DOHH2 (cell line): ENCODE results near the gene PYGM.

Experiments used
- H3F3A ChIP-seq: fragments of 200-600 bp; sonication (generic), shearing (Covaris generic); 2 replicates; pipeline ENCODE4 v1.6.0; 2016; ENCODE audit warnings: antibody characterized with exemption, mild to moderate bottlenecking; ENCODE audit not compliant: control insufficient read depth, insufficient read depth
- H3K27ac ChIP-seq: fragments of 200-600 bp; sonication (generic); 2 replicates; pipeline ENCODE4 v1.5.1; 2014; ENCODE audit warnings: low read depth, mild to moderate bottlenecking, low read length, moderate library complexity
- H3K27me3 ChIP-seq: fragments of 200-600 bp; sonication (generic); 2 replicates; pipeline ENCODE4 v1.6.1; 2014; ENCODE audit warnings: mild to moderate bottlenecking, low read length, mixed read lengths; ENCODE audit not compliant: control insufficient read depth
- H3K36me3 ChIP-seq: fragments of 200-600 bp; sonication (generic); 2 replicates; pipeline ENCODE4 v1.6.1; 2014; ENCODE audit warnings: mild to moderate bottlenecking, low read length, moderate library complexity, mixed read lengths; ENCODE audit not compliant: control insufficient read depth
- H3K4me1 ChIP-seq: fragments of 200-600 bp; sonication (generic); 2 replicates; pipeline ENCODE4 v1.6.1; 2014; ENCODE audit warnings: mild to moderate bottlenecking, low read length, mixed read lengths; ENCODE audit not compliant: control insufficient read depth
- H3K4me2 ChIP-seq: fragments of 200-600 bp; sonication (generic); 2 replicates; pipeline ENCODE4 v1.6.0; 2014; ENCODE audit warnings: mild to moderate bottlenecking, low read length, moderate library complexity
- H3K4me3 ChIP-seq: fragments of 200-600 bp; sonication (generic); 2 replicates; pipeline ENCODE4 v1.5.1; 2014; ENCODE audit warnings: mild to moderate bottlenecking, low read length, mixed read lengths
- H3K79me2 ChIP-seq: fragments of 200-600 bp; sonication (generic); 2 replicates; pipeline ENCODE4 v1.6.1; 2014; ENCODE audit warnings: mild to moderate bottlenecking, low read length, mixed read lengths; ENCODE audit not compliant: control insufficient read depth
- H3K9me2 ChIP-seq: fragments of 200-600 bp; sonication (generic); replicated peaks from 2 replicates; pipeline ENCODE4 v1.6.1; 2014; ENCODE audit warnings: mild to moderate bottlenecking, low read length, mixed read lengths; ENCODE audit not compliant: control insufficient read depth
- H3K9me3 ChIP-seq: fragments of 200-600 bp; sonication (generic); 2 replicates; pipeline ENCODE4 v1.6.1; 2014; ENCODE audit warnings: antibody characterized with exemption, low read length, mixed read lengths; ENCODE audit not compliant: control insufficient read depth, insufficient read depth
- H4K20me1 ChIP-seq: fragments of 200-600 bp; sonication (generic); 2 replicates; pipeline ENCODE4 v1.6.0; 2014; ENCODE audit warnings: low read depth, mild to moderate bottlenecking, antibody characterized with exemption, low read length, moderate library complexity; ENCODE audit not compliant: control insufficient read depth, insufficient read depth
- CTCF ChIP-seq: fragments of 200-600 bp; sonication (generic); IDR thresholded peaks from one replicate; pipeline ENCODE4 v1.5.1; 2014; ENCODE audit warnings: antibody characterized with exemption, mild to moderate bottlenecking, low read depth, low read length; ENCODE audit not compliant: poor library complexity, severe bottlenecking
- EZH2phosphoT487 ChIP-seq: fragments of 200-600 bp; sonication (generic); IDR thresholded peaks from 2 replicates; pipeline ENCODE4 v1.6.1; 2017; ENCODE audit warnings: borderline replicate concordance, mild to moderate bottlenecking, antibody characterized with exemption, low read length, moderate library complexity, mixed read lengths

The PYGM gene

DNA sequence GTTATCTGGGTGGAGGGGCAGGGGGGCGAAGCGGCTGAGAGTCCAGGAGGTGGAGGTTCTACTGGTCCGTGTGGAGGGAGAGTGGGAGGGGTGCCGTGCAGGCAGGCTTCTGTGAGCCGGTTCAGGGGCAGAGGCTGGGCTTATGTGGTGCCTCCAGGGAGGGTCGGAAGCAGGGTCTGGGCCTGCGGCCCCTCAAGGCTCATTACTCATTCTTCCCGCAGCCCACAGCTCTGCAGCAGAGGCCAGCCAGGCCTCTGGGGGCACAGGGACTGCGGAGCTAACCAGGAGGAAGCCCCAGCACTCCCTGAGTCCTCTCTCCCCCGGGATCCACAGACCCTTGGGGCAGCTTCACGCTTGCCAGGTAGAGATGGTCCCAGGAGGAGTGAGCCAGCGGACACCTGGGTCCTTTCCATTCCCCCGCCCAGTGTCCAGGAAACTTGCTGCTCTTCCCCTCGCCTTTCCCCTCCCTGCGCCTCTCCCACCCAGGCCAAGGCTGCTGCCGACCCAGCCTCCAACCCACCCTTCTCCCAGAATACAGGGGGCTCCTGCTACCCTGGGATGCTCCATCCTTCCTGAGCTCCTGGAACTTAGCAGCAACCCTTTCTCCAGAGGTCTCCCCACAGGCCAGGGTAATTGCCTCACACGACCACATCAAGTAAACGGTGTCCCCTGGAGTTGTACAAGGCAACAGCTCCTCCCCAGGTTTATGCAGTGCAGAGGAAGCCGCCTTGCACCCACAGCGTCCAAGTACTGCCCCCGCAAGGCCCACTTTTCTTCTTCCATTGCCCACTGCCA, 43.1 kb downstream of the PYGM start:
- TF ChIP-seq EZH2phosphoT487 (no peak), CTCF (no peak)
- Histone ChIP-seq H3K9me3 (no peaks in the 10 kb centered on the region), H3K36me3 (no peaks in the 10 kb centered on the region), H4K20me1 (no peaks in the 10 kb centered on the region), H3K27ac (no peak overlapping the region), H3K4me1 (peaks cover 15% of the 10 kb centered on the region), H3K79me2 (no peaks in the 10 kb centered on the region), H3K27me3 (peaks cover 76% of the 10 kb centered on the region), H3K4me2 (no peak overlapping the region), H3K4me3 (no peak overlapping the region), H3K9me2 (no peaks in the 10 kb centered on the region), H3F3A (0 out of 2 replicates have a peak, but pooled peaks cover 3% of the 10 kb centered on the region)

DNA sequence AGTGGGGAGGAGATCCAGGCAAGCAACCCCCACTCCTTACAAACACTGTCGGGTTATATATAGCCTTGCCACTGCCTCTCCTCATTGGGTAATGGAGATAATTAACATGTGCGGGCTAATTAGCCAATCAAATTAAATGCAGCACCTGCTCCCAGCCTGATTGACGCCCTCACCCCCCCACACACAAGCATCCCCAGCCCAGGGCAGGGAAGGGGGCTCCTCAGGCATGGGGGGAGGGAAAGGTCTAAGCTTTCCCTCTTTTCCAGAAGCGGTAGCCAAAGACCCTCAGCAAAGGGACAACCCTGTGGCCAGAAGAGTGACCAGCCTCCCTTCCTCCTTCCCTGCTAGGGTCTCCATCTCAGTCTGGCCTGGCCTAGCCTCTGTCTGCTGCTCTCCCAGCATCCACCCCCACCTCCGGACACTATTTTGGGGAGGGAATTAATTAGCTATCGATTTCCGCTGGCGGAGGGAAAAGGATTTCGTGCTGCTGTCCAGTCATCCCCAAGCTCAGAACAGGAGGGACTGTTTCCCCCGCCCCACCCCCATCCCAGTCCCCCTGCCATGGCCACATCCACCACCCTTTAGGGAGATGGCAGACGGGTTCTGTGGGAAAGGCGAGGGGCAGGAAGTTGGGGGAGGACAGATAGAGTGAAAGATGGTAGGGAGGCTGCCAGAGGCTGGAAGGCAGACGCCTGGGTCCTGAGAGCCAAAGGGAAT, 43.9 kb downstream of the PYGM start:
- TF ChIP-seq EZH2phosphoT487 (no peak), CTCF (no peak)
- Histone ChIP-seq H3K79me2 (no peaks in the 10 kb centered on the region), H3K27me3 (peaks cover 72% of the 10 kb centered on the region), H3K9me3 (no peaks in the 10 kb centered on the region), H4K20me1 (no peaks in the 10 kb centered on the region), H3K27ac (no peak overlapping the region), H3K9me2 (no peaks in the 10 kb centered on the region), H3K36me3 (no peaks in the 10 kb centered on the region), H3K4me1 (peaks cover 15% of the 10 kb centered on the region), H3K4me3 (no peak overlapping the region), H3K4me2 (no peak overlapping the region), H3F3A (0 out of 2 replicates have a peak, but pooled peaks cover 3% of the 10 kb centered on the region)

GRCh38 chr11:64715110-64715509, 44.7 kb downstream of the PYGM start:
- H3K4me3 ChIP-seq = no peak overlapping the region
- H3K27me3 ChIP-seq = peaks cover 72% of the 10 kb centered on the region
- H3K36me3 ChIP-seq = no peaks in the 10 kb centered on the region
- H3K79me2 ChIP-seq = no peaks in the 10 kb centered on the region
- H4K20me1 ChIP-seq = no peaks in the 10 kb centered on the region
- H3K9me2 ChIP-seq = no peaks in the 10 kb centered on the region
- no peak for TF ChIP-seq EZH2phosphoT487
- TF ChIP-seq CTCF = no peak
- H3K27ac ChIP-seq = no peak overlapping the region
- H3K4me2 ChIP-seq = no peak overlapping the region
- no peaks in the 10 kb centered on the region for H3K9me3 ChIP-seq
- peaks cover 15% of the 10 kb centered on the region for H3K4me1 ChIP-seq
- H3F3A ChIP-seq = 0 out of 2 replicates have a peak, but pooled peaks cover 3% of the 10 kb centered on the region
